ENCODE results near the gene EMSY. TPM values are rescaled to one million over a fixed set of nuclear protein-coding genes. Genes with fewer than 3 reads are reported as not detected.
A peak's percentile ranks its signal among the peaks of the same experiment; 100 is the strongest.

Gene EMSY
- total and polyA plus RNA-seq, 2 of the 13 experiments (the other 11 are each of a cell fraction or from before 2014, with no cell fraction given): 11.6 to 18.5 TPM

- TF ChIP-seq ZHX2 (IDR thresholded peaks at IDR 0.05; ENCODE audit: low read depth) (no peak), ZHX2 (CRISPR knock-in tag; IDR thresholded peaks at IDR 0.05; ENCODE audit: borderline replicate concordance) (no peak), DDIT3 (CRISPR knock-in tag; IDR thresholded peaks at IDR 0.05) (no peak), ZNF639 (CRISPR knock-in tag; conservative IDR thresholded peaks at IDR 0.05) (no peak), PHF20 (CRISPR knock-in tag; IDR thresholded peaks at IDR 0.05) (no peak), HNRNPLL (IDR thresholded peaks at IDR 0.05; ENCODE audit: low read depth, low read length, poor library complexity, severe bottlenecking) (no peak), CEBPZ (IDR thresholded peaks at IDR 0.05; ENCODE audit: low read length) (no peak), ZNF276 (CRISPR knock-in tag; IDR thresholded peaks at IDR 0.05; ENCODE audit: low read depth) (no peak), ZFP36L1 (CRISPR knock-in tag; IDR thresholded peaks at IDR 0.05) (no peak), SIX1 (CRISPR knock-in tag; IDR thresholded peaks at IDR 0.05; ENCODE audit: borderline replicate concordance) (peak; percentile 87), SIN3A (IDR thresholded peaks at IDR 0.05; ENCODE audit: borderline replicate concordance, low read depth, low read length) (no peak), SMAD1 (CRISPR knock-in tag; IDR thresholded peaks at IDR 0.05; ENCODE audit: borderline replicate concordance, low read depth) (no peak), ARID2 (CRISPR knock-in tag; IDR thresholded peaks at IDR 0.05; ENCODE audit: borderline replicate concordance) (no peak), JDP2 (CRISPR knock-in tag; IDR thresholded peaks at IDR 0.05; ENCODE audit: borderline replicate concordance) (no peak), HES4 (CRISPR knock-in tag; IDR thresholded peaks at IDR 0.05; ENCODE audit: borderline replicate concordance) (no peak), RBM22 (optimal IDR thresholded peaks at IDR 0.05; ENCODE audit: low read length) (no peak), ZNF234 (CRISPR knock-in tag; conservative IDR thresholded peaks at IDR 0.05) (no peak)
Observed at GRCh38 chr11:76526878-76527277, 82.1 kb downstream of the EMSY start (continued).
